Prostate gland (tissue), 2 donors: ENCODE results near the gene NAV2.

ENCODE experiments used
- POLR2A ChIP-seq: fragments of 450-650 bp; IDR thresholded peaks from one replicate; pipeline ENCODE4 v1.6.1; 2016; ENCODE audit warnings: antibody characterized with exemption, mild to moderate bottlenecking
- POLR2AphosphoS5 ChIP-seq: sonication (generic); formaldehyde crosslinking; IDR thresholded peaks from one replicate; pipeline ENCODE4 v1.6.1; 2017; ENCODE audit warnings: antibody characterized with exemption
- TF ChIP-seq, protein P1 (sequence below), 4 experiments: fragments of 200-600 bp in 2 of 4; fragments of 450-650 bp in 2 of 4; sonication (generic) in 2 of 4; IDR thresholded peaks; 1 replicate in 3 of 4; 2 replicates in 1 of 4; pipeline ENCODE4 v1.5.1; 2016 to 2019; ENCODE audit warnings: antibody characterized with exemption in 4 of 4, mild to moderate bottlenecking in 2 of 4, moderate library complexity in 2 of 4

DNA sequence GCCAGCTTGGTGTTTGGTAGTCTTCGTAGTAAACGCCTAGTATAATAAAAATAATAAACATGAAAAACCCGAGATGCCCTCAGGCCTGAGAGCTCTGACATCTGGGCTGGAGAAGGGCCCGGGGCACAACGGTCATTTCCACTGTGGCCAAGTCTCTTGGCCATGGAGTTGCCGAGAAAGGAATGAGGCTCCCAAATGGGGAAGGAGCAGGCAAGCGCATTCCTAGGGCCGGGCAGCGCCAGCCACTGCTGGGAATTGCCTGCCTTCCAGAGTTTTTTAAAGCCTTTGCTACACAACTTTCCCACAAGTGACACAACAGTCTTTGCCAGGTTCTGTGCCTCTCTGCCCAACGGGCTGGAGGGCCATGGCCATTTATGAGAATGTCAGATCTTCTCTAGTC is 103.4 kb downstream of the NAV2 start:
- TF ChIP-seq, protein P1, sequence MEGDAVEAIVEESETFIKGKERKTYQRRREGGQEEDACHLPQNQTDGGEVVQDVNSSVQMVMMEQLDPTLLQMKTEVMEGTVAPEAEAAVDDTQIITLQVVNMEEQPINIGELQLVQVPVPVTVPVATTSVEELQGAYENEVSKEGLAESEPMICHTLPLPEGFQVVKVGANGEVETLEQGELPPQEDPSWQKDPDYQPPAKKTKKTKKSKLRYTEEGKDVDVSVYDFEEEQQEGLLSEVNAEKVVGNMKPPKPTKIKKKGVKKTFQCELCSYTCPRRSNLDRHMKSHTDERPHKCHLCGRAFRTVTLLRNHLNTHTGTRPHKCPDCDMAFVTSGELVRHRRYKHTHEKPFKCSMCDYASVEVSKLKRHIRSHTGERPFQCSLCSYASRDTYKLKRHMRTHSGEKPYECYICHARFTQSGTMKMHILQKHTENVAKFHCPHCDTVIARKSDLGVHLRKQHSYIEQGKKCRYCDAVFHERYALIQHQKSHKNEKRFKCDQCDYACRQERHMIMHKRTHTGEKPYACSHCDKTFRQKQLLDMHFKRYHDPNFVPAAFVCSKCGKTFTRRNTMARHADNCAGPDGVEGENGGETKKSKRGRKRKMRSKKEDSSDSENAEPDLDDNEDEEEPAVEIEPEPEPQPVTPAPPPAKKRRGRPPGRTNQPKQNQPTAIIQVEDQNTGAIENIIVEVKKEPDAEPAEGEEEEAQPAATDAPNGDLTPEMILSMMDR (IDR thresholded peaks at IDR 0.05): no peak
- TF ChIP-seq POLR2AphosphoS5: no peak
- no peak for TF ChIP-seq POLR2A
